ENCODE measurements around the gene SLF2.

SLF2 gene

GRCh38 chr10:101002456-101002855, 89.7 kb downstream of the SLF2 start:
- no peak for DNase-seq

GRCh38 chr10:101003639-101004206, 91.0 kb downstream of the SLF2 start:
- no peak for DNase-seq

- DNase-seq, result no peak
These were observed 92.6 kb downstream of the SLF2 start for GRCh38 chr10:101005361-101005760.

GRCh38 chr10:101005869-101006567, 93.3 kb downstream of the SLF2 start:
- no peak for DNase-seq

- no peak for DNase-seq
These were observed 93.9 kb downstream of the SLF2 start for GRCh38 chr10:101006593-101007098.

GRCh38 chr10:101007099-101007711, 94.4 kb downstream of the SLF2 start:
- no peak for DNase-seq

- no peak for DNase-seq
These were observed 95.4 kb downstream of the SLF2 start for GRCh38 chr10:101007915-101008822.

- no peak for DNase-seq
These were observed 96.2 kb downstream of the SLF2 start for GRCh38 chr10:101008823-101009423.

GRCh38 chr10:101010329-101010728, 97.6 kb downstream of the SLF2 start:
- DNase-seq, result no peak

GRCh38 chr10:101011517-101012423, 99.0 kb downstream of the SLF2 start:
- no peak for DNase-seq

- DNase-seq, result peak; percentile 34
These were observed 100.0 kb downstream of the SLF2 start for GRCh38 chr10:101012525-101013364.

GRCh38 chr10:101013365-101013825, 100.6 kb downstream of the SLF2 start:
- DNase-seq, result no peak

- DNase-seq, result no peak
These were observed 101.6 kb downstream of the SLF2 start for GRCh38 chr10:101014230-101014884.
